MCF 10A (cell line): Measurements from ENCODE around the gene GHRHR. TPM values are rescaled to one million over a fixed set of nuclear protein-coding genes. Genes with fewer than 3 reads are reported as not detected.
A peak's percentile ranks its signal among the peaks of the same experiment; 100 is the strongest.

Experiments used
- BruUV-seq: library from RNA; stranded (reverse); fragments of 400-500 nt; replicated peaks from 2 replicates; lab custom pipeline; 2021; lab: Mats Ljungman, UMichigan
- CTCF ChIA-PET: fragments of 300-600 bp; sonication (Branson Sonifier 250); formaldehyde crosslinking; extraction: SDS; loops from one replicate; lab custom pipeline; 2021; ENCODE audit warnings: antibody characterized with exemption, inconsistent platforms; lab: Yijun Ruan, JAX
- POLR2A ChIA-PET: fragments of 300-600, 350-650 bp; sonication (Branson Sonifier 250); formaldehyde crosslinking; extraction: SDS; loops from one replicate; lab custom pipeline; 2020; ENCODE audit warnings: antibody characterized with exemption, inconsistent platforms; lab: Yijun Ruan, JAX
- DNase-seq: peaks from one replicate; pipeline ENCODE4 v3.0.0-alpha.2; 2018; ENCODE audit not compliant: unreplicated experiment
- H3K27ac Mint-ChIP-seq: one replicate; pipeline ENCODE4 v1.8.0; 2022; ENCODE audit warnings: mild to moderate bottlenecking, low read depth, mixed read lengths; ENCODE audit not compliant: unreplicated experiment
- H3K27me3 Mint-ChIP-seq: one replicate; pipeline ENCODE4 v1.8.0; 2022; ENCODE audit warnings: mixed read lengths; ENCODE audit not compliant: insufficient read depth, unreplicated experiment
- H3K36me3 Mint-ChIP-seq: one replicate; pipeline ENCODE4 v1.8.0; 2022; ENCODE audit warnings: mild to moderate bottlenecking, moderate library complexity, mixed read lengths; ENCODE audit not compliant: insufficient read depth, unreplicated experiment
- H3K4me1 Mint-ChIP-seq: one replicate; pipeline ENCODE4 v1.8.0; 2022; ENCODE audit warnings: mixed read lengths; ENCODE audit not compliant: insufficient read depth, unreplicated experiment
- H3K4me3 Mint-ChIP-seq: one replicate; pipeline ENCODE4 v1.8.0; 2022; ENCODE audit warnings: mild to moderate bottlenecking, moderate library complexity, mixed read lengths; ENCODE audit not compliant: unreplicated experiment
- H3K9me3 Mint-ChIP-seq: one replicate; pipeline ENCODE4 v1.8.0; 2022; ENCODE audit warnings: mixed read lengths; ENCODE audit not compliant: unreplicated experiment
- intact Hi-C: fragments of 100-400 bp; cut with micrococcal nuclease; formaldehyde crosslinking; loops from 2 replicates; pipeline ENCODE4 v1.14.1; 2022
- total RNA-seq: library from RNA; stranded (reverse); gene quantifications from 2 replicates; pipeline ENCODE4 v1.2.3, GENCODE V29; 2022
- TF ChIP-seq, protein P1 (sequence below): fragments of 200-600 bp; IDR thresholded peaks from one replicate; pipeline ENCODE4 v1.8.0; 2022; ENCODE audit warnings: antibody characterized with exemption, mild to moderate bottlenecking; ENCODE audit not compliant: unreplicated experiment

The GHRHR gene
- total RNA-seq, 1 experiment from 2014 or later = not detected

DNA sequence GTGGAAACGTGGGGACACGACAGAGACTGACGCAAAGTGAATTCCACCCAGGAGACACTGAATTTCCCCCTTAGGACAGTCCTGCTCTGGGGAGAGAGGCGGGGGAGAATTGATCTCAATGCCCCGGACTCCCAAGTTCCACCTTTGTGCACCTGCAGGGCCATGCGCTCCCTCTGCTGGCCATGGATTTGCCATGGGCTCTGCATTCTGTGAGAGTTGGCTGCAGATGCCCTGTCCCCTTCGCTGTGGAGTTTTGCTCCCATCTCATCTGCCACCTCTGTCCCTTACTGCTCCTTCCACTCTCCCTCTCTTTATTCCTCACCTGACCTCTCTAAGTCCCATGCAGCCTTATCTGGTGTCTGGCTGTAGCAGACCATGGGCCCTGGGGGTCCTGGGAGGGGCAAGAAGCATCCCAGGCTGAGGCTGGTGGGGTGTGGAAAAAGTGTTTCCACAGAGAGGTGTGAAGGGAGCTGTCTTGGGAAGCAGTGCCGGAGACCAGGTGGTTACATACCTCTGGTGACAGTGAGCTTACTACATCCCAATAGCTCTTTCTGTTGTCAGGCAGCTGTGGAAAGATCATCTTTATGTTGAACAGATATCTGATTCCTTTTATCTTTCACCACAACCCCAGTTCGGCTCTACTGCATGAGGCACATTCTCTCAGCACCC lies 14.3 kb downstream of the GHRHR start:
- TF ChIP-seq, protein P1, sequence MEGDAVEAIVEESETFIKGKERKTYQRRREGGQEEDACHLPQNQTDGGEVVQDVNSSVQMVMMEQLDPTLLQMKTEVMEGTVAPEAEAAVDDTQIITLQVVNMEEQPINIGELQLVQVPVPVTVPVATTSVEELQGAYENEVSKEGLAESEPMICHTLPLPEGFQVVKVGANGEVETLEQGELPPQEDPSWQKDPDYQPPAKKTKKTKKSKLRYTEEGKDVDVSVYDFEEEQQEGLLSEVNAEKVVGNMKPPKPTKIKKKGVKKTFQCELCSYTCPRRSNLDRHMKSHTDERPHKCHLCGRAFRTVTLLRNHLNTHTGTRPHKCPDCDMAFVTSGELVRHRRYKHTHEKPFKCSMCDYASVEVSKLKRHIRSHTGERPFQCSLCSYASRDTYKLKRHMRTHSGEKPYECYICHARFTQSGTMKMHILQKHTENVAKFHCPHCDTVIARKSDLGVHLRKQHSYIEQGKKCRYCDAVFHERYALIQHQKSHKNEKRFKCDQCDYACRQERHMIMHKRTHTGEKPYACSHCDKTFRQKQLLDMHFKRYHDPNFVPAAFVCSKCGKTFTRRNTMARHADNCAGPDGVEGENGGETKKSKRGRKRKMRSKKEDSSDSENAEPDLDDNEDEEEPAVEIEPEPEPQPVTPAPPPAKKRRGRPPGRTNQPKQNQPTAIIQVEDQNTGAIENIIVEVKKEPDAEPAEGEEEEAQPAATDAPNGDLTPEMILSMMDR = peak; percentile 54
- intact Hi-C loops = loop anchor here (1.0 kb wide), 1 partner anchor 178 kb away; no protein-coding TSS in a partner anchor

DNA sequence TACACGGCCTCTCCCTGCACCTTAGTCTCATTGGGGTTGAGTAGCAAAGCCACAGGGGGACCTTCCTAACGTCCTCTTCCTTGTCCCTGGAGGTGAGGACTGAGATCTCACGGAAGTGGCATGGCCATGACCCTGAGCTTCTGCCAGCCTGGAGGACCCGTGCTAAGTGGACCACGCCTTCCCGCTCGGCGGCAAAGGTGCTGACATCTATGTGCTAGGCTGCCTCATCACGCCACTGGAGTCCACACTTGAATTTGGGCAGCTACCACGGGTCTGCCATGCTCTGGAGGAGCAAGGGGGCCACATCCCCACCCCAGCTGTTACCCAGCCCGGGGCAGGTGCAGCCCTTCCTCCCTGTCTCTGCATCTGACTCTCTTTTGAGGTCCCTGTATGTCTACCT lies 15.3 kb downstream of the GHRHR start:
- no peak overlapping the region for H3K4me3 Mint-ChIP-seq
- no peaks in the 10 kb centered on the region for H3K36me3 Mint-ChIP-seq
- CTCF ChIA-PET = interaction anchor here (0.6 to 2.4 kb wide), 19 partner anchors 9 to 655 kb away, joined by 3 to 27 read pairs (median 5); no protein-coding TSS in a partner anchor
- peaks cover 8% of the 10 kb centered on the region for H3K4me1 Mint-ChIP-seq
- no TSS peak for BruUV-seq
- intact Hi-C loops = no loop called here
- POLR2A ChIA-PET = no interaction called here
- no peak overlapping the region for H3K27ac Mint-ChIP-seq
- DNase-seq = no peak
- H3K27me3 Mint-ChIP-seq = peaks cover 60% of the 10 kb centered on the region
- no peaks in the 10 kb centered on the region for H3K9me3 Mint-ChIP-seq
- TF ChIP-seq, protein P1 = no peak

More for the DNA sequence above, 14.3 kb downstream of the GHRHR start:
- ChIA-PET CTCF (interaction anchor here (0.7 to 2.4 kb wide), 23 partner anchors 7 to 1277 kb away, joined by 3 to 27 read pairs (median 5); no protein-coding TSS in a partner anchor), POLR2A (interaction anchor here (0.6 kb wide), 1 partner anchor 37 kb away, joined by 3 read pairs; no protein-coding TSS in a partner anchor)
- Mint-ChIP-seq H3K4me1 (no peaks in the 10 kb centered on the region), H3K27me3 (peaks cover 57% of the 10 kb centered on the region), H3K36me3 (no peaks in the 10 kb centered on the region), H3K27ac (no peak overlapping the region), H3K4me3 (no peak overlapping the region), H3K9me3 (no peaks in the 10 kb centered on the region)
- DNase-seq = peak; percentile 45
- no TSS peak for BruUV-seq

DNA sequence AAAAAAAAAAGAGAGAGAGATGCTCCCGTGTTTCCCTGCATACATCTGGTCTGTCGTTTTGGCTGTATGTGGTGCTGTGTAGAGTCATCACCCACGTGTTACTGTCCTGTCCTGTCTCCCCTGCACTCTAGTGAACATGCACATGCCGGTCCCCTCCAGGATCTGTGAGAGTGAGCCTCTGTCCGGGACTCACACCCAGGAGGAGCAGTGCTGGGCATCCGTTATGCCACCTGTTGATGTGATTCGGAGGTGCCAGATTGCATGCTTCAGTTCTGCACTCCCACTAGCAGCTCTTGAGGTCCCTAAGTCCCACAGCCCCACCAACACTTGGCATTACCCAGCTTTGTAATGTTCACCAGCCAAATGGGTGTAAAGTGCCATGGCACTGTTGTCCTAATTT lies 16.4 kb downstream of the GHRHR start:
- H3K4me1 Mint-ChIP-seq = peaks cover 8% of the 10 kb centered on the region
- intact Hi-C loops = loop anchor here (10.0 kb wide), 1 partner anchor 755 kb away; no protein-coding TSS in a partner anchor
- TF ChIP-seq, protein P1 = no peak
- POLR2A ChIA-PET = no interaction called here
- no peak overlapping the region for H3K27ac Mint-ChIP-seq
- H3K27me3 Mint-ChIP-seq = peaks cover 60% of the 10 kb centered on the region
- DNase-seq = no peak
- CTCF ChIA-PET = interaction anchor here (0.6 to 17.0 kb wide), 2 partner anchors 74 to 147 kb away, joined by 3 to 743 read pairs; no protein-coding TSS in a partner anchor
- no TSS peak for BruUV-seq
- no peaks in the 10 kb centered on the region for H3K9me3 Mint-ChIP-seq
- H3K4me3 Mint-ChIP-seq = no peak overlapping the region
- no peaks in the 10 kb centered on the region for H3K36me3 Mint-ChIP-seq

DNA sequence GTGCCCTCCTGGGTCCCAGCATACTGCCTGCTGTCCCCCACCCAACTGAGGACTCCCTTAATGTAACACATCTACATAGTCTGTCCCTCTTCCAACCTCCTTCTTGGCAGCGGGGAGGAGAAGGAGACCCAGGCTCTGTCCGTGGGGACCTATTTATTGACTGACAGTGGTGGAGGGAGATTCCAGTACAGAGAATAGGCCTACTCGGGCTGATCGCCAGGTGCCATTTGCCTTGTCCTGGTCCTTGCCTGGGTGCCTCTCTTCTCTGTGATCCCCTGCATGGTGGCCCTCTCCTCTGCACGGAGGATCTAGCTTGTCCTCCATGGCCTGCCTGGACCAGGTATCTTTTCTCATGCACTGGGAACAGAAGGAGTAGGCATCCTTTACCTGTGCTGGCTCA lies 17.0 kb downstream of the GHRHR start:
- no peak overlapping the region for H3K4me3 Mint-ChIP-seq
- BruUV-seq = no TSS peak
- DNase-seq = no peak
- H3K9me3 Mint-ChIP-seq = no peaks in the 10 kb centered on the region
- POLR2A ChIA-PET = interaction anchor here (0.7 kb wide), 1 partner anchor 122 kb away, joined by 3 read pairs; no protein-coding TSS in a partner anchor
- TF ChIP-seq, protein P1 = no peak
- H3K27ac Mint-ChIP-seq = no peak overlapping the region
- CTCF ChIA-PET = interaction anchor here (1.6 to 17.0 kb wide), 3 partner anchors 42 to 181 kb away, joined by 4 to 743 read pairs (median 6); no protein-coding TSS in a partner anchor
- peaks cover 65% of the 10 kb centered on the region for H3K27me3 Mint-ChIP-seq
- H3K36me3 Mint-ChIP-seq = no peaks in the 10 kb centered on the region
- H3K4me1 Mint-ChIP-seq = peaks cover 8% of the 10 kb centered on the region
- intact Hi-C loops = loop anchor here (10.0 kb wide), 1 partner anchor 754 kb away; no protein-coding TSS in a partner anchor
